Measurements from ENCODE around the gene KCND1. TPM values are rescaled to one million over a fixed set of nuclear protein-coding genes. Genes with fewer than 3 reads are reported as not detected.
A peak's percentile ranks its signal among the peaks of the same experiment; 100 is the strongest.

KCND1 gene
- total and polyA plus RNA-seq, 4 donors: 0.17 to 1.1 (median 0.28) TPM

DNA sequence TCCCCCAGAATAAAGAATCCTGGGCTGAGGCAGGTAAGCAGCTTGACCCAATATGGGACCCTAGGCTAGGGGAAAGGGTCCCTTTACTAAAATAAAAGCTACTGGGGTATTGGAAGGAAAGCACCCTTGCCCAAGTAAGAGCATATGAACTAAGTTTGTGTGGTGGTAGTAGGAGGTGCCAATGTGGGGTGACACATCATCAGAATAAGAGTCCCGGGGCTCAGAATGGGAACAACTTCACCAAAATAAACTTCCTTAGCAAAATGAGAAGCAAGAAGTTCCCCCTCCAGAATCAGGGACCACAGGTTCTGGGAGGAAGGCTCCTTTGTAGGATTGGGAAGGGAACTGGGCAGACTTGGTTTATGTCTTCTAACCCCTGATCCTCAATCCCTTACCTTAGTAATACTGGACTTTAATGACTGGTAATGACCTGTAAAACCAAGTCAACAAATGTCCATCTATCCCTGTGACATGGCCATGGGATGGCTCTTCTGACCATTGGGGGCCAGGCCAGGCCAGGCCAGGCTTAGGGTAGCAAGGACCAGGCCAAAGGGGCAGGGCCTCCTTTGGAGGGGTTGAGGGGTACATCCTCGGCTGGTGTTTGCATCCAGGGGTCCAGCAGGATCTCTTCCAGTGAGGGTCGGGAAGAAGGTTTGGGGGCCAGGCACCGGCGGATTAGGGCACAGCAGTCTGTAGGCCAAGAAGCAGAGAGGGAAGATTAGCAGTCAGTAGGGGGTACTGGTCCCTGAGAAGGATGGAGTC is 57.9 kb downstream of the KCND1 start (continued):
- TF ChIP-seq, protein P1, sequence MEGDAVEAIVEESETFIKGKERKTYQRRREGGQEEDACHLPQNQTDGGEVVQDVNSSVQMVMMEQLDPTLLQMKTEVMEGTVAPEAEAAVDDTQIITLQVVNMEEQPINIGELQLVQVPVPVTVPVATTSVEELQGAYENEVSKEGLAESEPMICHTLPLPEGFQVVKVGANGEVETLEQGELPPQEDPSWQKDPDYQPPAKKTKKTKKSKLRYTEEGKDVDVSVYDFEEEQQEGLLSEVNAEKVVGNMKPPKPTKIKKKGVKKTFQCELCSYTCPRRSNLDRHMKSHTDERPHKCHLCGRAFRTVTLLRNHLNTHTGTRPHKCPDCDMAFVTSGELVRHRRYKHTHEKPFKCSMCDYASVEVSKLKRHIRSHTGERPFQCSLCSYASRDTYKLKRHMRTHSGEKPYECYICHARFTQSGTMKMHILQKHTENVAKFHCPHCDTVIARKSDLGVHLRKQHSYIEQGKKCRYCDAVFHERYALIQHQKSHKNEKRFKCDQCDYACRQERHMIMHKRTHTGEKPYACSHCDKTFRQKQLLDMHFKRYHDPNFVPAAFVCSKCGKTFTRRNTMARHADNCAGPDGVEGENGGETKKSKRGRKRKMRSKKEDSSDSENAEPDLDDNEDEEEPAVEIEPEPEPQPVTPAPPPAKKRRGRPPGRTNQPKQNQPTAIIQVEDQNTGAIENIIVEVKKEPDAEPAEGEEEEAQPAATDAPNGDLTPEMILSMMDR (IDR thresholded peaks at IDR 0.05; ENCODE audit: low read depth, low read length, missing input control): no peak

DNA sequence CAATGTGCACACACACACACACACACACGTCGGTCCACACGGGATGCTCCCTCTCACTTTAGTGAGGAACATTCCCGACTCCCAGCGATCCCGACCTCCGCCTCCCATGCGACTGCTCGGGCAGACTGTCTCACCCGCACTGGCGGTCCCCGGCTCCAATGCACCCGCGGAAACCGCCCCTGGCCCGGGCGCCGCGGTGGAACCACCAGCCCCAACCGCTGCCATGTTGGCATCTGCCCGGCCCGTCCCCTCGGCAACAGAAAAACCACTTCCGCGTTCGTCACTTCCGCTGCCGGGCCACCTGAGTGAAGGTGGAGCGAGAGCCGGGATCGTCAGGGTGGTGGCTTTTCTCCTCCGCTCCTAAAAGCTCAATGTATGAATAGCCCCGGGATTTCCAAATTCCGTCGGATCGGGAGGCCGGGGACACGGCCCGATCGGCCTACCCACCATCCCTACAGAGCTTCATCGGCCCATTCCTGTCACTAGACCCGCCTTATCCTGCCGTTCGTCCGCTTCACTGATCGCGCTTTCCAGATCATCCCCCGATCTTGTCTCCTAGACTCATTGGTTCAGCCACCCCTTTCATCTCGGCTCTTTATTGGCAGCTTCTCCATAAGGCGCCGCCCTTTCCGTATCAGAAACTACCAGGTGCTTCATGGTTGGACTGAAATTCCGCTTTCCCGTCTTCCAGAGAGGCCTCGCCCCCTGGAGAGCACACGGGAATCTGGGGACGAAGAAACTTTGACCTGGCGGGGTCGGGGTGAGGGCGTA is 60.0 kb downstream of the KCND1 start, which contains the start of gene SLC35A2:
SLC35A2 (minus strand) TSS at position 235 of the 771 bp plus-strand sequence; CDS start at position 225, 10 bp downstream.
- no peaks in the 10 kb centered on the region for H3K9me3 ChIP-seq (ENCODE audit: control insufficient read depth in 4 of 4, low read length in 3 of 4)
- H3K27me3 ChIP-seq (ENCODE audit: control insufficient read depth in 4 of 4, insufficient read depth in 4 of 4, low read length in 3 of 4): no peaks in the 10 kb centered on the region
- H3K4me3 ChIP-seq (ENCODE audit: low read depth in 1 of 3, low read length in 3 of 3): peak within 1 kb of the TSS; percentile 73 to 82 (median 81)
- TF ChIP-seq, protein P1 (IDR thresholded peaks at IDR 0.05; ENCODE audit: low read depth, low read length, missing input control): no peak
- TF ChIP-seq MAX (IDR thresholded peaks at IDR 0.05) (peak; percentile 36), RAD21 (IDR thresholded peaks at IDR 0.05) (peak; percentile 7 to 17), HNF4G (IDR thresholded peaks at IDR 0.05) (peak; percentile 35), SP1 (IDR thresholded peaks at IDR 0.05) (peak; percentile 73), NR2F2 (IDR thresholded peaks at IDR 0.05) (peak; percentile 44), JUND (IDR thresholded peaks at IDR 0.05) (no peak), GABPA (IDR thresholded peaks at IDR 0.05 in 1 of 2, conservative IDR thresholded peaks at IDR 0.05 in 1 of 2) (peak; percentile 71 to 89), RXRA (IDR thresholded peaks at IDR 0.05) (peak; percentile 65 to 76), HNF4A (conservative IDR thresholded peaks at IDR 0.05) (peak; percentile 71 to 82), YY1 (IDR thresholded peaks at IDR 0.05) (peak; percentile 80), FOXA1 (IDR thresholded peaks at IDR 0.05) (no peak), ZBTB33 (IDR thresholded peaks at IDR 0.05) (no peak)
- TF ChIP-seq, protein P2, sequence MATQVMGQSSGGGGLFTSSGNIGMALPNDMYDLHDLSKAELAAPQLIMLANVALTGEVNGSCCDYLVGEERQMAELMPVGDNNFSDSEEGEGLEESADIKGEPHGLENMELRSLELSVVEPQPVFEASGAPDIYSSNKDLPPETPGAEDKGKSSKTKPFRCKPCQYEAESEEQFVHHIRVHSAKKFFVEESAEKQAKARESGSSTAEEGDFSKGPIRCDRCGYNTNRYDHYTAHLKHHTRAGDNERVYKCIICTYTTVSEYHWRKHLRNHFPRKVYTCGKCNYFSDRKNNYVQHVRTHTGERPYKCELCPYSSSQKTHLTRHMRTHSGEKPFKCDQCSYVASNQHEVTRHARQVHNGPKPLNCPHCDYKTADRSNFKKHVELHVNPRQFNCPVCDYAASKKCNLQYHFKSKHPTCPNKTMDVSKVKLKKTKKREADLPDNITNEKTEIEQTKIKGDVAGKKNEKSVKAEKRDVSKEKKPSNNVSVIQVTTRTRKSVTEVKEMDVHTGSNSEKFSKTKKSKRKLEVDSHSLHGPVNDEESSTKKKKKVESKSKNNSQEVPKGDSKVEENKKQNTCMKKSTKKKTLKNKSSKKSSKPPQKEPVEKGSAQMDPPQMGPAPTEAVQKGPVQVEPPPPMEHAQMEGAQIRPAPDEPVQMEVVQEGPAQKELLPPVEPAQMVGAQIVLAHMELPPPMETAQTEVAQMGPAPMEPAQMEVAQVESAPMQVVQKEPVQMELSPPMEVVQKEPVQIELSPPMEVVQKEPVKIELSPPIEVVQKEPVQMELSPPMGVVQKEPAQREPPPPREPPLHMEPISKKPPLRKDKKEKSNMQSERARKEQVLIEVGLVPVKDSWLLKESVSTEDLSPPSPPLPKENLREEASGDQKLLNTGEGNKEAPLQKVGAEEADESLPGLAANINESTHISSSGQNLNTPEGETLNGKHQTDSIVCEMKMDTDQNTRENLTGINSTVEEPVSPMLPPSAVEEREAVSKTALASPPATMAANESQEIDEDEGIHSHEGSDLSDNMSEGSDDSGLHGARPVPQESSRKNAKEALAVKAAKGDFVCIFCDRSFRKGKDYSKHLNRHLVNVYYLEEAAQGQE (IDR thresholded peaks at IDR 0.05): peak; percentile 13
- DNase-seq (ENCODE audit: low spot score): peak; percentile 81
- H3K27ac ChIP-seq (ENCODE audit: low read depth in 1 of 2, low read length in 2 of 2): peak within 1 kb of the TSS; percentile 72 to 74
- WGBS: under 1% methylated on average over 60 of the region's 60 CpGs
- peaks cover 0 to 4% (median 3%) of the 10 kb centered on the region in 4 donors for H3K36me3 ChIP-seq (ENCODE audit: control insufficient read depth in 4 of 4, insufficient read depth in 3 of 4, low read depth in 1 of 4, low read length in 3 of 4)
- H3K4me1 ChIP-seq (ENCODE audit: control insufficient read depth in 4 of 4, insufficient read depth in 4 of 4, low read length in 3 of 4): peaks cover 5 to 20% (median 13%) of the 10 kb centered on the region in 4 donors
- H3K9ac ChIP-seq (ENCODE audit: low read depth in 1 of 2, low read length in 2 of 2): peak within 1 kb of the TSS in 1 of 2 donors; percentile 41
